GM18517 (cell line): ENCODE results near the gene RBFOX1.

Source experiments
- ATAC-seq: cut with Tn5 transposase; IDR thresholded peaks from one replicate; pipeline ENCODE4 v1.9.1; 2021; ENCODE audit warnings: mild to moderate bottlenecking, moderate library complexity; ENCODE audit not compliant: unreplicated experiment

Gene RBFOX1

DNA sequence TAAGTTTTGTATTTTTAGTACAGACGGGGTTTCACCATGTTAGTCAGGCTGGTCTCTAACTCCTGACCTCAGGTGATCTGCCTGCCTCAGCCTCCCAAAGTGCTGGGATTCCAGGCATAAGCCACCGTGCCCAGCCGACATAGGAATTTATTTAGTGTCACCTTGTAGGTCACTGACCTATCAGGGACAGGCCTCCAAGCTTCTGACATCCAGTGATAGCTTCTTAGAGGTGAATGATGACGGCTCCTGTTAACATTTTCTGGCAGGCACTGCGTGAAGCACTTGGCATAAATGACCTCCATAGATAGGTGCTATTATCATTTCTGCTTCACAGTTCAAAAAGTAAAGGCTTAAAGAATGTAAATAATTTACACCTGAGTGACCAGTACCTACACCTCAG is 71.6 kb downstream of the RBFOX1 start:
- no peak for ATAC-seq

GRCh38 chr16:7405166-7405565 is 72.5 kb downstream of the RBFOX1 start:
- no peak for ATAC-seq

DNA sequence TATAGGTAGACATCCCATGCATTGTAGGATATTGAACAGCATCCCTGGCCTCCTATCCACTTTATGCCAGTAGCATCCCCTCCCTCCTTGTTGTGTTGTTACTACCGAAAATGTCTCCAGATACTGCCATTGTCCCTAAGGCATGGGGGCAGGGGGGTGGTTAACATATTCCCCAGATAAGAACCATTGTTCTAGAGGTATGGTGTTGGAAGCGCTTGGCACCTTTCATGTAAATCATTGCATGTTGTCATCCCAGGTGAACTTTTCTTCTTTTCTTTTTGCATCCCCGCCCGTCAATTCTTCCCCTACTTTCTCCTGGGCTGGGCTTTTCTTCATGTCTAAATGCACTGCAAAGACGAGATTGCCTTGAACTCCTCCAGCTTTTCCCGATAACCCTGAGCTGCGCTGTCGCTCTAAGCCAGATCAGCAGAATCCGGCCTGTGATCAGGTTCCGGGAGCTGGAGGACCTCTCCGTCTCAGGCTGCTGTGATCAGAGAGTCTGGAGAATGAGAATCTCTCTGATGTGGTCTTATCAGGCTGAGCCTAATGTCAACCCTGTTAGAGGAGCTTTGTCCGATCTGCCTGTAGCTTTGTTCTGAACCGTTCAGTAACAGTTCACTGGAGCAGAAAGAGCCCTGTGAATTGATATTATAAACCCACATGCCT is 76.2 kb downstream of the RBFOX1 start:
- no peak for ATAC-seq

DNA sequence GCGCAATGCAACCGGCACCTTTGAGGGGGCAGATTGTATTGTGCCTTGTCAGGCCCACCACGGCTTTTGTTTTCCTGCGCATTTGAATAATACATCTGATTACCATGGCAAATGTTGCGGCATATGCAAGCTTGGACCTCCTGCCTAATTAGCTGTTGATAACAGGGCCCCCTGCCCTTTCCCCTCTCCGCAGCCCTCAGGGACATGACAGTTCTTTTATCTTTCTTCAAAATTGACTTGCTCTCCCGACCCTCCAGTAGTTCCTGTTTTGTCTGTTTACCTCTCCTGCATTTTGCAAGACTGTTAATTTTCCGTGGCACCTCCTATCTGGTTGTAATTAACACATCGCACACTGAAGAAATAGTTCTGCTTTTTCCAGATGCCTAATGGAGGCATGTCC is 86.8 kb downstream of the RBFOX1 start:
- no peak for ATAC-seq

DNA sequence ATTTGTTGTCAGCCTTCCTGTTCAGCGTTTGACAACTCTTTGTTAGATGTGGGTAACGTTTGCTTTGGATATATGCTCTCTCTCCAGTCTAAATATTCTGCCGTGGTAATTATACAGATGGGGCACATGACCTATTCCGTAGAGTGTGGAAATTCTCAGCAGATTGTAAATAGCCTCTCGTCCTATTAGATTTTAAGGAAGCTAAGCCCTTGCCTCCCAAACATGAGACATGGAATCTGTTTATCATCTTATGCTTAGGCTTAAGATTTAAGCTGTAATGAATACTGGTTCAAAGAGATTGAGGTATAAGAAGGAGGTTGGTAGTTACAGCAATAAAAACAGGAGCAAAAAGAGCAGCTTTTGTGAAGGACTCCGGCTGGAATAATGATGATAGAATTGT is 87.4 kb downstream of the RBFOX1 start:
- no peak for ATAC-seq

GRCh38 chr16:7420843-7421242 is 88.2 kb downstream of the RBFOX1 start:
- ATAC-seq = no peak

- ATAC-seq = no peak
These were observed 88.9 kb downstream of the RBFOX1 start for GRCh38 chr16:7421578-7421977.

GRCh38 chr16:7422036-7422888 is 89.6 kb downstream of the RBFOX1 start:
- ATAC-seq = no peak

DNA sequence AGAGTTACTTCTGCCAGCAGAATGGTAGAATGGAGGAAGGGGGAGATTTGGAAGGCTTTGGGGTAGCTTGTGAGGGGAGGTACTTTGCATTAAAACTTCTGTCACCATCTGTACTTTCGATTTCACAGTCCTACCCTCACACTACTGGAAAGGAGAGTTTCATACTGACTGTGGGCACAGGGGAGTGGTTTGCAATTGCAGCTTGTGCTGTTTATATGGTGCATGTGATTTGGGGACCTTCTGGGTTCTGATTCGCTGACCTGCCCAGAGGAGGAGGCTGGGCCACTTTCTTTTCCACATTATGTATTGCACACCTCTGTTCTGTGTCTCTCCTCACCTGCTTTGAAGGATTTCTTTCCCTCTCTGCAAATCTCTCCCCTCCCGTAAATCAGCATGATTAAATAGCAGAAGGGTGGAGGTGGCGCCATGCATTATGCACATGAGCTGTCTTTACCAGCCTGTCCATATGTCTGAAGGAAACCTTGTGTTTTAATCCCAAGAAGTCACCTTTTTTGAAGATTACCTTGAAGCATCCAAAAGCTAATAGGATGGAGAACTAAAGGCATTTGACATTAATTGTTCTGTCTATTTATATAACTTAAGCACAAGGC is 90.9 kb downstream of the RBFOX1 start:
- ATAC-seq = no peak

- no peak for ATAC-seq
These were observed 93.5 kb downstream of the RBFOX1 start for GRCh38 chr16:7426161-7426560.

DNA sequence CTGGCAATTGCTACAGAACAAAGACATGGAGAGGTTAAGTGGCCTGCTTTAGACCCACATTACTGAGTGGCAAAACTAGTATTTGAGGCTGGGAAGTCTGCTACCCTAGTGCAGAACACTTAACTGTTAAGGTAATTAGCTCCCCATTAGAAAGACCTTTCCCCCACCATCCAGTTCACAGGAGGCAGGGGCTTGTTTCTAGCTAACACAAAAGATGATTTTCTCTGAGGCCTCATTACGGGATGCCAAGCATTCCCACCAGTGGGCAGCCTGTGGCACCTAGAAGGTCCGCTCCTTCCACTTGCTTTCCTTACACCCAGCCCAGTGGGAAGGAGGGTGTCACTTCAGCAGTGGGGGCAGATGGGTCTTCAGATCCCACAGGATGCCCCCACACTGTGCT is 99.1 kb downstream of the RBFOX1 start:
- no peak for ATAC-seq

- ATAC-seq = no peak
These were observed 103.7 kb downstream of the RBFOX1 start for GRCh38 chr16:7436306-7436705.

- ATAC-seq = no peak
These were observed 104.6 kb downstream of the RBFOX1 start for GRCh38 chr16:7437135-7437804.

- ATAC-seq = no peak
These were observed 105.2 kb downstream of the RBFOX1 start for GRCh38 chr16:7437843-7438242.

DNA sequence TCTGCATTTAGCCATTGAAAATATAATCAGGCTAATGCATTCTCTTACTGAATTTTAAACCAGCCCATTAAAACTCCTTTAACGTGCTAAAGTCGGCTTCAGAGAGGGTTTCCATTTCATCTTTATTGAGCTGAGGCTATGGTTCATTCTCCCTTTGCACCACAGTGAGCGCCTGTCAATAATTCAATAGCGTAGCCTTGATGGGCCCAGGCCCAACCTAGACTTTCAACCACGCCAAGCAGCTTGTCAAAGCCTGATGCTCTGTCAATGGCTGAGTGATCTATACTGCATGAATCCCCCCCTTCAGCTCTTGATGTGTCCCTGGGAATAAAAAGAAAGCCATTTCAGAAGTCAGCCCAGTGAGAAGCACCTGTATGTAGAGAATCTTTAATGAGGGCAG is 106.0 kb downstream of the RBFOX1 start:
- ATAC-seq = no peak

- ATAC-seq = no peak
These were observed 106.9 kb downstream of the RBFOX1 start for GRCh38 chr16:7439518-7439917.

DNA sequence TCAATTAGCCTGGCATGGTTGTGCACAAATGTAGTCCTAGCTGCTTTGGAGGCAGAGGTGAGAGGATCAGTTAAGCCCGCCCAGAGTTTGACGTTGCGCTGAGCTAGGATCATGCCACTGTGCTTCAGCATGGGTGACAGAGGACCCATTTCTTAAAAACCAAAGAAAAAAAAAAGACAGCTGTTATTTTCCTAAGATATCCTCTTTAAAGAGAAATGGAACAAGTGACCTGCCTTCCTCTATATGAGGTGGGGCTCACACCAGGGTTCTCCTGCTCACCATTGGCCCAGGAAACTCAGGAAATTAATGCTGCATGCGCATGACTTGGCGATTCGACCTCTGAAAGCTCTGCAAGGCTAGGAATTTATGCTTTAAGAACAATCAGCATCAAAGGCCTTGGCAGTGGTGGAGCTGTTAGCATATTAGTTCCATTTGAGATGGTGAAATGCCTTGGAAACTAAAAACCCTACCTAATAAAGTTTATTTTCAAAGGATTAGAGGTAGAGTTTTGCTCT is 108.3 kb downstream of the RBFOX1 start:
- ATAC-seq = no peak

DNA sequence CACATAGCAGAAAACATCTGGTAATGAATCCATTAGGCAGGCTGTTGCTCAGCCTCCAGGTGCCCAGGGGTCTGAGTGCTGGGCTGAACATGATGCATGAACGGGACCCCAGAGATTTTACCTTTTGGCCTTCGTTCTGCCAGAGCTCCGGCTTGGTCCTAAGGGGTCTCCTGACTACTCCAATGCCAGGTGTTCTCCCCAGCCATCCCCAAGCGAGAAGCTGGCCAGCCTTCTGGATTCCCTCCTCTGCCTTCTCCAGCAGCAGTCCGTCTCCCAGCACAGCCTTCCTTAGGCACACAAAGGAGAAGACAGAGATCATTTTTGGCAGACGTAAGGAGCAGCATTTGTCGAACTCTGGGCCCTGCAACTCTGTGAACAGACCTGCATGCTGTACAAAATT is 109.4 kb downstream of the RBFOX1 start:
- no peak for ATAC-seq

GRCh38 chr16:7443142-7443541 is 110.5 kb downstream of the RBFOX1 start:
- ATAC-seq = no peak

GRCh38 chr16:7443648-7444365 is 111.2 kb downstream of the RBFOX1 start:
- no peak for ATAC-seq

DNA sequence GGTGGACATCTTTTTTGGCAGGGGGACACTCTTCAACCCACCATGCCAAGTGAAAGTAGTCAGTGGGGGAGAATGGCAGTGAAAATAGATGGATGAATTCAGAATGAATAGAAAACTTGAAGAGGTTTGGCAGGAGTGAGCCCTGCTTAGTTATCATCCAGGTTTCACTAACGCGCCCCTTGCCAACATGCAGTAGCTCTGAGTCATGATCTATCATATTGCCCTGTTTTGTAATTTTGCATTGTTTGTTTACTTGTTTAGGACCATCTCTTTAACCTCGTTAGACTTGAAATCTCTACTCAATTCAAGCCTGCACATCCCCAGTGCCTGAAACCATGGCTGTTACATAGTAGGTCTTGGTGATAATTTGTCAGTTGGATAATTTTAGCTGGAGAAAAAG is 116.7 kb downstream of the RBFOX1 start:
- ATAC-seq = no peak
